HG02884 (cell line): Measurements from ENCODE around the gene CNOT11.

Source experiments
- ATAC-seq: cut with Tn5 transposase; IDR thresholded peaks from one replicate; pipeline ENCODE4 v1.9.1; 2021; ENCODE audit warnings: mild to moderate bottlenecking, moderate library complexity; ENCODE audit not compliant: unreplicated experiment

Gene CNOT11

DNA sequence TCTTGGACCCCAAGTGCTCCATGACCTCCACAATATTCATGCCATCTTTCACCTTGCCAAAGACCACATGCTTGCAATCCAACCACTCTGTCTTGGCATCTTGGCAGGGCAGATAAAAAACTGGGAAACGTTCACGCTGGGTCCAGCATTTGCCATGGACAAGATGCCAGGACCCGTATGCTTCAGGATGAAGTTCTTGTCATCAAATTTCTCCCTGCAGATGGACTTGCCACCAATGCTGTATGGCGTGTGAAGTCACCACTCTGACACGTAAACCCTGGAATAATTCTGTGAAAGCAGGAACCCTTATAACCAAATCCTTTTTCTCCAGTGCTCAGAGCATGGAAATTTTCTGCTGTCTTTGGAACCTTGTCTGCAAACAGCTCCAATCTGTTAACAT is 21.5 kb downstream of the CNOT11 start:
- ATAC-seq: no peak

DNA sequence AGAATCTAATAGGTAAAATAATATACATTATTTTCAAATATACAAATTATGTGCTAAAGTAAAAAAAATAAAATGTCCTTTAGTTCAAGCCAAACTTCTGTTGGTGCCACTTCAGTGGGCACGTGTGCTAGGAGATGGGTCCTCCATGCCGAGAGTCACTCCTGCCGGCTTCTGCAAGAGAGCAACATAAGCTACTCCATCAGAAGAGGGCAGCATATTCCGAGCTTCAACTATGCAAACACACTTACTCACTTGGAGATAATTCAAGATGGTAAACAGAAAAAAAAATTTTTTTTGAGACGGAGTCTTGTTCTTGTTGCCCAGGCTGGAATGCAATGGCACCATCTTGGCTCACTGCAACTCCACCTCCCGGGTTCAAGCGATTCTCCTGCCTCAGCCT is 24.4 kb downstream of the CNOT11 start:
- no peak for ATAC-seq

DNA sequence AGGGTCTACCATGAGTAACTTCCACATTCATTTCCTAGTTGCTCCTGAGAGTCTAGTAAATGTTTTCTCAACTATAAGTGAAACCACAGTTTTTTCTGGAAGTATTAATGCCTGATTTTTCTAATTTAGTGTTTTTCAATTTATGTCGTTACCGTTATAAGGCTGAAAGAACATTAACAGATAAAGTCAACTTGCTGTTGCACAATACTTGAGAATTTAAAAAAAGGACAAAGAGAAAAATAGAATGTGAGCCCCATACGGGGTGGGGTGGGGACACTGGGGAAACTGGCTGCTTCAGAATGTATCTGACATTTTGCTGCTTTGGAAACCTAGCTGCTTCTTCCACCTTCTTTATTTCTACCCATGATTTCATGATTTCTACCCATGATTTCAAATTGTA is 26.2 kb downstream of the CNOT11 start:
- no peak for ATAC-seq

DNA sequence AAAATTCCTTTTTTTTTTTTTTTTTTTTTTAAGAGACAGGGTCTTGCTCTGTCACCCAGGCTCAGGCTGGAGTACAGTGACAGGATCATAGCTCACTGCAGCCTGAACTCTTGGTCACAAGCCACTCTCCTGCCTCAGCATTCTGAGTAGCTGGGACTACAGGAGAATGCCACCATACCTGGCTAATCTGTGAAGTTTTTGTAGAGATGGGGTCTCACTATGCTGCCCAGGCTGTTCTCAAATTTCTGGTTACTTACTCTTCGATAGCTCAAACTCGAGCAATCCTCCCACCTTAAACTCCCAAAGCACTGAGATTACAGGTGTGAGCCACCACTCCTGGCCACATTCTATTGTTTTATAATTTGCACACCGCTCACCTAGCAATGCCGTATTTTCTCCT is 28.8 kb downstream of the CNOT11 start:
- ATAC-seq: no peak

DNA sequence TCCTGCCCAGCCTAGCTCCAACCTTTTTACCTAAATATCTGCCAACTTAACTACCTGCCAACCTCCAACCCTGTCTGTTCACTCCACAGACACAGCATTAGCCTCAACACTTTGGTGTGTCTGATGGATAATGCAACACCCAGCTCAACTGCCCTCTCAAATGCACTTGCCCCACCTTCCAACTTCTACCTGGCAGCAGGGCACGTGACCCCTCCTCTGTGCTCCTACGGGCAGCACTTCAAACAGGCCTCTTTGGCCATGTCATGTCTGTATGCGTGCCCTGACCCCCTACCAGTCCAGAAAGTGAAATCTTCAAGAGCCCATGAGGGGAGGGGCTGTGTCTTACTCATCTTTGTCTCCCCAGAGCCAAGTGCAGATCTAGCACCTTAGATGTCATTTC is 30.3 kb downstream of the CNOT11 start:
- ATAC-seq: no peak

DNA sequence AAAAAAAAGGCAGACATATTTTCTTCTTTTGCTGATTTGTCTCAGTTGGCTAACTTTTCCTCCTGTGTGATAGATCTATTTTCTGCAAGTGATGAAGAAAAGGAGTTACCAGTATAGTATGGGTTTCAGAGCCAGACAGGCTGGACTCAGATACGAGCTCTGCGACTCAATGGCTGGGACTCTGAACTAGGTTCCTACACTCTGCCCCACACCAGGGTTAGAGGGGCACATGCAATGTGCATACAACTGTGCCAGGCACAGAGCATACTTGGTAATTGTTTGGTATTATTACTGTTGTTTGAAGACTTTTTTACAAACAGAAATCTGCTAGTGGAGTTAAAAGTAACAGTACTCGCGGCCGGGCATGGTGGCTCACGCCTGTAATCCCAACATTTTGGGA is 34.0 kb downstream of the CNOT11 start:
- no peak for ATAC-seq

DNA sequence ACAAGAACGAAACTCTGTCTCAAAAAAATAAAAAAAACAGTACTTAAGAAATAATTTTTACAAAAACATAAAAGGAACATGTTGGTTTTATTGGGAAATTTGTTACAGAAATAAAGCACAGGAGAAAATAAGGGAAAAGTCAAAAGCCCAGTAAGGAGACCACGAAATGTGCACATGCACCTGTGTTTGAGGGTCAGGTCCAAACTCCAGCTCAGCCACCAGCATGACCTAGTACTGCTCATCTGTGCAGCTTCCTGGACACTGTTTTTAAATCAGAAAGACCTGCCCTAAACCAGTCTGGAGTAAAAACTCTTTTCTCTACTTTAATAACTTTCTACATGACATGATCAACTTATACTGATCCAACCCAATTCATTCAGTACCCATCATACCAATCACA is 34.6 kb downstream of the CNOT11 start:
- no peak for ATAC-seq

DNA sequence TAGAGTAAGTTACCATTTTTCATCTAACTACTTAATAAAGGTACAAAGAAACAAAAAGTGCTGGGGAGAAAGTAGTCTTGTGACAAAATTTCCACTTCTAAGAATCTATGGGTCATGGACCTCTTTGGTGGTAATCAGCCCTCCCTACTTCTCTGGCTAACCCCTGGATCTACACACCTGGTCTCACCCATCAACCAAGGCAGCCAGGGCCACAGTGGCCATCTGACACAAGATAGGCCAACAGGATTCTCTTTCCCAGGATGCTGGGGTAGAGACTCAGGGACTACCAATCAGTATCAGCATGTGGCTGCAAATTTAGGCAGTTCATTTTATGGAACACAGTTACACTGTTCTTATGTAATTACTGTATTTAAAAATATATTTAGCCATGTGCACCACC is 38.0 kb downstream of the CNOT11 start:
- no peak for ATAC-seq

DNA sequence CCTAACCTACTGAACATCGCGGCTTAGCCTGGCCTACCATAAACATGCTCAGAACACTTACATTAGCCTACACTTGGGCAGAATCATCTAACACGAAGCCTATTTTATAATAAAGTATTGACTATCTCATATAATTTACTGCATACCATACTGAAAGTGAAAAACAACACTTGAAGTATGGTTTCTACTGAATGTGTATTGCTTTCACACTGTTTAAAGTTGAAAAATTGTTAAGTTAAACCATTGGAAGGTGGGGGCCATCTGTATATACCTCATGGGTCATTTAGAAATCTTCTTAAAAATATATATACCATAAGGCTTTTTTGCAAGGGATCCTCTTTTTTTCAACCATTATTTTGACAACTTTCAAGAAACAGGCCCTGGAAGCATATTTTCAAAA is 39.3 kb downstream of the CNOT11 start:
- no peak for ATAC-seq

DNA sequence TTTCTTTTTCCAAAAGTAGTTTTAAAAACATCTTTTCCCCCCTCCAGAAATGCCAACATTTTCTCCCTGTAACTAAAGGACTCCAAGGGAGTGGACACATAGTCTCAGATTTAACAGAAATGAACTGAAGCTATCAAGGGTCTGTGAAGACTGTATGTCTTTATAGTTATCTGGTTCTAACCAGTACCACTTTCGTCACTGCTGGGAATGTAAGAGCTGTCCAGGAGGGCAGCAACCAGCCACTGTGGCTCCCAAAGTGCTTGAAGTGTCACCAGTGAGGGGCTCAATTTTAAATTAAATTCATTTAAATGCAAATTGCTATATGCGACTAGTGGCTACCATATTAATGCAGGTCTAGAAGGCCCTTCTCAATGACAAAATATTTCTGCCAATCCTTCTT is 40.9 kb downstream of the CNOT11 start:
- ATAC-seq: no peak

DNA sequence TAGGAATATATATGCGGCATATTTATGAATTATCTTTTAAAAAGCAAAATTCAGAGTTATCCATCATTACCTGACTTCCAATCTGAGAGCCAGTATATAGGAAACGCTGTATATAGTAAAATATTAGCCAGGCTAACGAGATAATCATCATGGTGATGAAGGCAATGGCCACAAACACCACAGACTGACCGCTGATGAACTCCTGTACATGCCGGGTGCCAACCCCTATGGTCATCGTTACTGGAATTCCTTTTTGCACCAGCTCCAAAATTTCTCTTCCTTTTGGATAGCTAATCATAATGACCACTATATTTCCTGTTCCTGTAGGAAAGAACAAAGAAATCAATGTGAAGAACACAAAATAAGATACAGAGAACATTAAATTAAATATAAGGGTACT is 42.2 kb downstream of the CNOT11 start:
- ATAC-seq: no peak

DNA sequence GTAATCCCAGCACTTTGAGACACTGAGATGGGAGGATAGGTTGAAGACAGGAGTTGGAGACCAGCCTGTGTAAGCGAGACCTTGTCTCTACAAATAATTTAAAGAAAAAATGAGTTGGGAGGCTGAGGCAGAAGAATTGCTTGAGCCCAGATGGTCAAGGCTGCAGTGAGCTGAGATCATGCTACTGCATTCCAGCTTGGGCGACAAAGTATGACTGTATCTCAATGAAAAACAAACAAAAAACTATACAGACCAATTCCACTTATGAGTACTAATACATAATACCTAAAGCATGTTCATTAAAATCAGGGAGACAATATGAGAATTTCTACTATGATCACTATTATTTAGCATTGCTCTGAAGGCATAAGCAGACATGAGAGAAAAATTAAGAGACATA is 43.2 kb downstream of the CNOT11 start:
- no peak for ATAC-seq

DNA sequence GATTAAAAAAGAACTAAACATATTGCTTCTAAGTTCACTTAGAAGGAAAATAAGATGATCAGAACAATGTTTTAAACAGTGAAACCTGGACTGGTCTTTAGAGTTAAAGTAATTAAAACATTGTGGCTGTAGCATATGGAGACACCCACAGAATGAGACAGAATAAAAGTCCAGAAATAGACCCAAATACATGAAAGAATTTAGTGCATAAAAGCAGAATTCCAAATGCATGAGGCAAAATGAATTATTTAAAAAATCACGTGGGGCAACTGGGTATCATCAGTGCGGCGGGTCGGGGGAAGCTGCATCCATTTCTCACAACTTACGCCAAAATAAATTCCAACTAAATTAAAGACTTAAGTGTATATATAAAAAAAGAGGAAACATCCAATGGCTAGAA is 43.7 kb downstream of the CNOT11 start:
- no peak for ATAC-seq

DNA sequence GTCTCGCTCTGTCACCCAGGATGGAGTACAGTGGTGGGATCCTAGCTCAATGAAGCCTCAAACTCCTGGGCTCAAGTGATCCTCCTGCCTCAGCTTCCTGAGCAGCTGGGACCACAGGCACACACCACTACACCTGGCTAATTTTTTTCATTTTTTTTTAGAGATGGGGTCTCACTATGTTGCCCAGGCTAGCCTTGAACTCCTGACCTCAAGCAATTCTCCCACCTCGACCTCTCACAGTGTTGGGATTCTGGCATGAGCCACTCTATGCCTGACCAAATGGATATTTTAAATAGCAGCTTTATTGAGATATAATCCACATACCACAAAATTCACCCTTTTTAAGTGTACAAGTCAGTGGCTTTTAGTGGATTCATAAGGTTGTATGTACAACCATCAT is 44.7 kb downstream of the CNOT11 start:
- ATAC-seq: no peak

DNA sequence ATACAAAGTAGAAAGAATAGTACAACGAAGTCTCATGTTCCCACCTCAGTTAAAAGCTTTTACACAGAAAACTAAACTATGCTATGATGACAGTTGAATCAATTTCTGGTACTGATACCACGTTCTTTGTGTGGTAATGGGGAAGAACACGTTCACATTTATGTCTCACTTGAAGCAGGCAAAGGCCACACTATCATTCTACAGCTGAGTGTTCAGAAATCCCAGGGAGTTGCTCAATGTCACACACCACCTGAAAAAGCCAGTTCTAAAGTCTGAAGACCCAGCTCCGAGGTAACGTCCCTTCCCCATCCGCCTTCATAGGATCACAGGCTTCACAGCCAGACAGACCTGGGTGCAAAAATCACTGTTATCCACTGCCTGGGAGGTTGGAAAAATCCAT is 46.9 kb downstream of the CNOT11 start:
- ATAC-seq: no peak

DNA sequence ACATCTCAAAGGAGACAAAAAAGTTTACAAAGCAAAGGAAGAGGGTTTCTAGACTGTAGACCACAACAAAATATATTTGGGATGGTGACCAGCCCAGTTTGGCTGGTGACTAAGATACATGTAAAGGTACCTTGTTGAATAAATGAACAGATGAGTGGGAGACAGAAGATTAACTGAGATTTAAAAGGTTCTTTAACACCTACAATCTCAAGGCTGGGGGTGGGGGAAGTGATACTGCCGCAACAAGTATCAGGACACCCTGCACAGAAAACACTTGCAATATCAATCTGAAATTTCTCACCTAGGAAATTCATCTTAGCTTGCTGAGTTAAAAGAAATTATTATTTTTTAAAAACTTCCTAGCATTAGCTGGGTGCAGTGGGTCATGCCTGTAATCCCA is 47.5 kb downstream of the CNOT11 start:
- ATAC-seq: no peak

DNA sequence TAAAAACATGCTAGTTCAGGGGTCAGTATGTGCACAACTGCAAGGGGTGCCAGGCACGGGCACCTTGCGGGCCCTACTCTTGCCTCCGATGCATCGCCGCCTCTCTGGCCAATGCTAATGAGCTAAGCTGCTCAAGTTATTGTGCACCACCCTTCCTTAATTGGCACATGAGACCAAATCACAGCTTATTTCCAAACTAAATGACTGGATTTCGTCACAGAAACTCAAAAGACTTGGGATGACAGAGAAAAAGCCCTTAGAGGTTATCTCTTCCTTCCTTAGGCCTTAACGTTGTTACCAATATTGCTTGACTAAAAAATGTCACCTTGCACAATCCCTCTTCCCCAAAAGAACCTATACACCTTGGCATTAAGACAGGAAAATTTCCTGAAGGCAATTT is 48.1 kb downstream of the CNOT11 start:
- no peak for ATAC-seq

DNA sequence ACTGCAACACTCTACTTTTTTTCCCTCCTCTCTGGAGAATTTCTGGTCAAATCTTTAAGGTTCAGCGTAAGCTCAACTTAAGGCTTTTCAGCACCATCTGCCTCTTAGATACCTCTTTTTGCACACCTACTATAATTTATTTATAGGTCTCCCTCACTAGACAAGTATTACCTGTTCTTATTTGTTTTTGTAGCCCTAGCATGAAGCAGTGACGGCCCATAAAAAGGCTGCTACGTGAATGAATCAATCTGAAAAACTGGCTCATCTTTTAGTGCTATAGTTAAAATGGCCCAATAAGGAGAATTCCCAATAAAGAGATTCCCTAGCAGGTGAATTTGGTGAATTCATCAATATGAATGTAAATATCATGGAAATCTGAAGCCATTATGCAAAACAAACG is 49.3 kb downstream of the CNOT11 start:
- no peak for ATAC-seq

DNA sequence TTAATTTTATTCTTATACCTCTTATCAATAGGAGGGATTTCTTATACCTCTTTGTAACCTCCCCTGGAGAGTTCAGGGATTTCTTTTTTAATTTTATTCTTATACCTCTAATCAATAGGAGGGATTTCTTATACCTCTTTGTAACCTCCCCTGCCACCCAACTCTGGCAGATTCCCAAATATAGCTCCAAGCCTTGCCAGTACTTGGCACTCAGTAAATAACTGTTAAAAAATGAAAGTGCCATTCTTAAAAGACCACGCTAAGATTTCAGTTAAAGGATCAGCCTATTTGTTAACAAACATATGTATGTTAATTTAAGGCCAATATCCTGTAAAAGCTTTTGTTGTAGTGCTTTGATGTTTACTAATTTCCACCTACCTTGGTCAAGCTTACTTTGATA is 51.0 kb downstream of the CNOT11 start:
- ATAC-seq: no peak

DNA sequence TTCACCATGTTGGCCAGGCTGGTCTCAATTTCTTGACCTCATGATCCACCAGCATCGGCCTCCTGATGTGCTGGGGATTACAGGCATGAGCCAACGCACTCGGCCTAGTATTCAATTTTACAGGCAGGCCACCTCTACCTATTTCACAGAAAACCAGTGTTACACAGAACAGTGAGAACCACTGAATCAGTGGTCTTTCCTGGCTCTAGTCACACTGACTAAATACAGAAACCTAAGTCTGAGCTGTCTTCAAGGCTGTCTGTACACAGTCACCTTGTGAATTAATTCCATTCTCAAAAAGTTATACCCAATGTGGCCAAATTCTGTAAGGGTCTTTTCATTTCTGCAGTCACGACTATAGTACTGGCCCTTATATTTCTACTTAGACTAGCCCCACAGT is 52.3 kb downstream of the CNOT11 start:
- ATAC-seq: no peak

DNA sequence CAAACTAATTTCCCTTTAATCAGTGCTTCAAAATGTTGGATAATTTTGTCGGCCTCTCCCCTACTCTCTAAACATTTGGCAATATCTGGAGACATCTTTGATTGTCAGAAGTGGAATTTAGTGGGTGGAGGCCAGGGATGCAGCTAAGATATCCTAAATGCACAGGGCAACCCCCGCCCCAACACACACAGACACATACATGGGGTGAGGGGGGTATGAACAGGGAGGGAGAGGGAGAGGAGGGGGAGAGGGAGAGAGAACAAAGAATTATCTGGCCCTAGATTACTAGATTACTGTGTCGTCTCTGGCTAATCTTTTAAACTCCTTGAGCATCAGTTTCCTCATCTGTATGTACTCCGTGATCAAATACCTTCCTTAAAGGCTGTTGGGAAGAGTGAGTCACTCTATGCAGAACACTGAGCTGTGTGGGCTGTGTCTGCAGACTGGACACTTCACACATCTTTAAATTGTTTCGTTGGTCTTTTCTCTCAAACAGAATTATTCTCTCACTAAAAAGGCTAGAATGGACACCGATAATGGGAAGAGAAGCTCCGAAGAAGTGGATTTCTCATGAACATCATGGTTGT is 52.9 kb downstream of the CNOT11 start:
- no peak for ATAC-seq

DNA sequence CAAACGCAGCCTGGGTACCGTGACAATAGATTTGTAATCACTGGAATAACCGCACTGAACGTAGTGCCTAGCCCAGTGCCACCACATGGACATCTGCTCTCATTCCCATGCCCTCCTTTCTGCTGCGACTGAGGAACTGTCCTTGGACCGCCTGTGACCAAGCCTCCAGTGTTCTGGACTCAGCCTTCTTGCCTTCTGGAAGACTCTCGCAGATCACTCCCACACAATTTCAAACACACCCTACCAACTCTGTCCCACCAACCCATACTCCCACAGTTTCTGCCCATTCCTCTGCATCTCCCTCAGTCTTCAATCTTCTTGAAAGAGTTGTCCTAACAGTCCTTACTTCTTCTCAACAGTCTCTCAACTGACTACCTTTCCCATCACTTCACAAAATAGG is 53.7 kb downstream of the CNOT11 start:
- peak; percentile 9 for ATAC-seq

DNA sequence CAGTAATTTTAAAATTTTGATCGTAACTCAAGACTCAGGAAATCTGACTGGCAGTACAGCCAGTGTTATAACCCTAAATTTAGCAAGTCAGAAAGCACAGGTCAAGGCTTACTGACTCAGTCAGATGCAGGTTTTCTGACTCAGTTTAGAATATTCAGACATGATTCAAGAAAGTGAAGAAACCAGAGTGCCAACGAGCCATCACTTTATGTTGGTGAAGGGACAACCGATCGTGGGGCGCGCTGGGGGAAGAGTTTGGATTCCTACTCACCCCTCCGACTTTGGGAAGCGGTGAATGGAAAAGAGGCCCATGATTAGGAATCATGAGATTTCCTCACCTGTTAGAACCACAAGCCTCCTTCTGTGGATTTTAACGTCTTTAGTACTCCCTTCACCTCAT is 54.8 kb downstream of the CNOT11 start:
- ATAC-seq: no peak

DNA sequence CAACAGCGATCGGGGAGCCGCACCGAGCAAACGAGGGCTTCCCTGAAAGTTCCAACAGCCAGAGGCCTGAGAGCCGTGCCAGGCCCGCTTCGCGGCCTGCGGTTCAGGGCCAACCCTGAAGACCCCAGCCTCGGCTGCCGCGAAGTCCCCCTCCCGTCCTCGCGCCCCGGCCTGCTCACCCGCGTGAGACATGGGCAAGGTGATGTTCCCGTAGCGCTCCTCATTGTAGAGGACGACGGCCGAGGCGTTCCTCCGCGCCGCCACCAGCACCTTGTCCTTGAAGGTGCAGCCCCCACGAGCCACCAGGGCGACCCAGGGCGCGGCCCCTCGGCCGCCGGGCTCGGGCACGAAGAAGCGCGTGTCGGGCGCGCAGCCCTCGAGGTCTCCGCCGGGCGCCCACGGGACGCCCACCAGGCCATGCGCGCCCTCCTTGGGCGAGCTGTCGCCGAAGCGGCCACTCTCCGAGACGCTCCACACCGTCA is 55.3 kb downstream of the CNOT11 start:
- ATAC-seq: peak; percentile 14
